Superior temporal gyrus (tissue), 1 donor: ENCODE results near the gene MAFF.
"Not testable (repeated sequence)": the region's sequence is repeated elsewhere in the genome, so short reads cannot be mapped to it uniquely, and the experiment has no call there.

Source experiments
- DNase-seq: peaks from one replicate; pipeline ENCODE4 v3.0.0-alpha.2; 2016; ENCODE audit errors: extremely low spot score

The MAFF gene

GRCh38 chr22:38177571-38177925, 24.2 kb upstream of the MAFF start:
- not testable (repeated sequence) for DNase-seq

- DNase-seq: peak; percentile 79
Measured at GRCh38 chr22:38177926-38178604, 23.7 kb upstream of the MAFF start.

GRCh38 chr22:38178605-38178937, 23.2 kb upstream of the MAFF start:
- not testable (repeated sequence) for DNase-seq

- peak; percentile 68 for DNase-seq
Measured at GRCh38 chr22:38180841-38181452, 20.8 kb upstream of the MAFF start.

GRCh38 chr22:38181453-38182200, 20.2 kb upstream of the MAFF start, which contains the start of gene PLA2G6:
PLA2G6 (minus strand) TSS chr22:38181830; CDS start chr22:38169426, 12,404 bp downstream.
- DNase-seq: peak; percentile 99

GRCh38 chr22:38184788-38185187, 17.0 kb upstream of the MAFF start:
- no peak for DNase-seq

GRCh38 chr22:38186429-38186828, 15.4 kb upstream of the MAFF start:
- DNase-seq: no peak

GRCh38 chr22:38187413-38188212, 14.2 kb upstream of the MAFF start:
- no peak for DNase-seq

- DNase-seq: no peak
Measured at GRCh38 chr22:38189104-38189503, 12.7 kb upstream of the MAFF start.

GRCh38 chr22:38190581-38190980, 11.2 kb upstream of the MAFF start:
- no peak for DNase-seq

GRCh38 chr22:38191055-38191454, 10.7 kb upstream of the MAFF start:
- no peak for DNase-seq

- DNase-seq: no peak
Measured at GRCh38 chr22:38191731-38192474, 9.9 kb upstream of the MAFF start.

GRCh38 chr22:38192475-38192863, 9.3 kb upstream of the MAFF start:
- DNase-seq: no peak

- no peak for DNase-seq
Measured at GRCh38 chr22:38193580-38193979, 8.2 kb upstream of the MAFF start.

GRCh38 chr22:38196791-38197419, 4.9 kb upstream of the MAFF start:
- DNase-seq: no peak

GRCh38 chr22:38199826-38200559, 1.8 kb upstream of the MAFF start:
- DNase-seq: no peak

- DNase-seq: no peak
Measured at GRCh38 chr22:38201371-38201710, 453 bp upstream of the MAFF start.

GRCh38 chr22:38202437-38203089, 769 bp downstream of the MAFF start:
- DNase-seq: no peak

GRCh38 chr22:38203090-38203810, 1.5 kb downstream of the MAFF start:
- DNase-seq: no peak
